ENCODE data around the gene ZNG1C.
"Not testable (repeated sequence)": the region's sequence is repeated elsewhere in the genome, so short reads cannot be mapped to it uniquely, and the experiment has no call there.

ZNG1C gene

GRCh38 chr9:68338000-68338399, 96.2 kb downstream of the ZNG1C start:
- not testable (repeated sequence) for H3K27ac ChIP-seq; DNase-seq (ENCODE audit: low read depth, low spot score)

- not testable (repeated sequence) for DNase-seq (ENCODE audit: low read depth, low spot score); H3K27ac ChIP-seq
Observed at GRCh38 chr9:68342265-68343025, 100.7 kb downstream of the ZNG1C start.

- not testable (repeated sequence) for DNase-seq (ENCODE audit: low read depth, low spot score); H3K27ac ChIP-seq
Observed at GRCh38 chr9:68343242-68343641, 101.5 kb downstream of the ZNG1C start.

GRCh38 chr9:68343992-68344391, 102.2 kb downstream of the ZNG1C start:
- DNase-seq (ENCODE audit: low read depth, low spot score); H3K27ac ChIP-seq: not testable (repeated sequence)
